Measurements from ENCODE around the gene MUC5AC. TPM values are rescaled to one million over a fixed set of nuclear protein-coding genes. Genes with fewer than 3 reads are reported as not detected.
"Not testable (repeated sequence)": the region's sequence is repeated elsewhere in the genome, so short reads cannot be mapped to it uniquely, and the experiment has no call there.

MUC5AC gene
- total RNA-seq, 2 experiments from 2014 or later = not detected

DNA sequence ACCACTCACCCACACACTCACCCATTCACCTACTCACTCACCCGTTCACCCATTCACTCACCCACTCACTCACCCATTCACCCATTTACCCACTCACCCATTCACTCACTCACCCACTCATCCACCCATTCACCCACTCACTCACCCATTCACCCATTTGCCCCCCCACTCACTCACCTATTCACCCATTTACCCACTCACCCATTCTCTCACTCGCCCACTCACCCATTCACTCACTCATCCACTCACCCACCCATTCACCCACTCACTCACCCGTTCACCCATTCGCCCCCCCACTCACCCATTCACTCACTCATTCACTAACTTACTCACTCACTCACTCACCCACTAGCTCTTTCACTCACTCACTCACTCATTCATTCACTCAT lies 15.0 kb downstream of the MUC5AC start:
- DNase-seq (no peak), ATAC-seq (no peak)
- Mint-ChIP-seq H3K27me3 (no peaks in the 10 kb centered on the region), H3K4me1 (ENCODE audit: low read depth) (no peaks in the 10 kb centered on the region), H3K27ac (no peak overlapping the region), H3K4me3 (no peak overlapping the region), H3K36me3 (ENCODE audit: low read depth) (no peaks in the 10 kb centered on the region), H3K9me3 (peaks cover 8% of the 10 kb centered on the region)
- POLR2A ChIA-PET = no interaction called here
- TF ChIP-seq, protein P1, sequence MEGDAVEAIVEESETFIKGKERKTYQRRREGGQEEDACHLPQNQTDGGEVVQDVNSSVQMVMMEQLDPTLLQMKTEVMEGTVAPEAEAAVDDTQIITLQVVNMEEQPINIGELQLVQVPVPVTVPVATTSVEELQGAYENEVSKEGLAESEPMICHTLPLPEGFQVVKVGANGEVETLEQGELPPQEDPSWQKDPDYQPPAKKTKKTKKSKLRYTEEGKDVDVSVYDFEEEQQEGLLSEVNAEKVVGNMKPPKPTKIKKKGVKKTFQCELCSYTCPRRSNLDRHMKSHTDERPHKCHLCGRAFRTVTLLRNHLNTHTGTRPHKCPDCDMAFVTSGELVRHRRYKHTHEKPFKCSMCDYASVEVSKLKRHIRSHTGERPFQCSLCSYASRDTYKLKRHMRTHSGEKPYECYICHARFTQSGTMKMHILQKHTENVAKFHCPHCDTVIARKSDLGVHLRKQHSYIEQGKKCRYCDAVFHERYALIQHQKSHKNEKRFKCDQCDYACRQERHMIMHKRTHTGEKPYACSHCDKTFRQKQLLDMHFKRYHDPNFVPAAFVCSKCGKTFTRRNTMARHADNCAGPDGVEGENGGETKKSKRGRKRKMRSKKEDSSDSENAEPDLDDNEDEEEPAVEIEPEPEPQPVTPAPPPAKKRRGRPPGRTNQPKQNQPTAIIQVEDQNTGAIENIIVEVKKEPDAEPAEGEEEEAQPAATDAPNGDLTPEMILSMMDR (IDR thresholded peaks at IDR 0.05) = no peak
- CTCF ChIA-PET = no interaction called here
- intact Hi-C loops (cut with micrococcal nuclease) = no loop called here

DNA sequence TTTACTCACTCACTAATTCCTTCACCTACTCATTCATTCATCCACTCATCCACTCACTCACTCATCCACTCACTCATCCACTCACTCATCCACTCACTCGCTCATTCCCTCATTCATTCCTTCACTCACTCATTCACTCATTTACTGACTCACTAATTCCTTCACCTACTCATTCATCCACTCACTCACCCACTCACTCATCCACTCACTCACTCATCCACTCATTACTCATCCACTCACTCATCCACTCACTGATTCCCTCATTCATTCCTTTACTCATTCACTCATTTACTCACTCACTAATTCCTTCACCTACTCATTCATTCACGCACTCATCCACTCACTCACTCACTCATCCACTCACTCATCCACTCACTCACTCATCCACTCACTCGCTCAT lies 15.6 kb downstream of the MUC5AC start:
- H3K27me3 Mint-ChIP-seq; CTCF ChIA-PET; H3K27ac Mint-ChIP-seq; ATAC-seq; H3K4me3 Mint-ChIP-seq; POLR2A ChIA-PET; H3K9me3 Mint-ChIP-seq; H3K4me1 Mint-ChIP-seq (ENCODE audit: low read depth); DNase-seq; H3K36me3 Mint-ChIP-seq (ENCODE audit: low read depth); intact Hi-C loops (cut with micrococcal nuclease): not testable (repeated sequence)

GRCh38 chr11:1174441-1175370 lies 17.0 kb downstream of the MUC5AC start:
- DNase-seq (no peak), ATAC-seq (no peak)
- Mint-ChIP-seq H3K4me3 (no peak overlapping the region), H3K36me3 (ENCODE audit: low read depth) (no peaks in the 10 kb centered on the region), H3K9me3 (peaks cover 8% of the 10 kb centered on the region), H3K27ac (no peak overlapping the region), H3K4me1 (ENCODE audit: low read depth) (no peaks in the 10 kb centered on the region), H3K27me3 (no peaks in the 10 kb centered on the region)
- TF ChIP-seq, protein P1 (IDR thresholded peaks at IDR 0.05) = no peak
- ChIA-PET CTCF (no interaction called here), POLR2A (no interaction called here)
- intact Hi-C loops (cut with micrococcal nuclease) = no loop called here

DNA sequence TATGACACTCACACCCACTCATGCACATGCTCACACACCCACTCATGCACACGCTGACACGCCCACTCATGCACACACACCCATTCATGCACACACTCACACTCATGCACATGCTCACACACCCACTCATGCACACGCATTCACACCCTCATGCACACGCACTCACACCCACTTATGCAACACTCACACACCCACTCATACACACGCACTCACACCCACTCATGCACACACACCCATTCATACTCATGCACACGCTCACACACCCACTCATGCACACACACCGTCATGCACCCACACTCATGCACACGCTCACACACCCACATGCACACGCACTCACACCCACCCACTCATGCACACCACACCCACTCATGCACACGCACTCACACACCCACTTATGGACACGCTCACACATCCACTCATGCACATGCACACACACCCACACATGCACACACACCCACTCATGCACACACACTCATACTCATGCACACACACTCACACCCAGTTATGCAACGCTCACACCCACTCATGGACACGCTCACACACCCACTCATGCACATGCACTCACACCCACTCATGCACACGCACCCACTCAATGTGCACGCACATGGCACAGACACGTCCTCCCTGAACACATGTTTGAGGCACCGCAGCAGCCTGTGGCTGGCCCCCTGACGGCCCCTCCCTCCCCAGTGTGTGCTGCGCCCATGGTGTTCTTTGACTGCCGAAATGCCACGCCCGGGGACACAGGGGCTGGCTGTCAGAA lies 17.9 kb downstream of the MUC5AC start:
- Mint-ChIP-seq H3K36me3 (ENCODE audit: low read depth) (no peaks in the 10 kb centered on the region), H3K4me3 (no peak overlapping the region), H3K27ac (no peak overlapping the region), H3K4me1 (ENCODE audit: low read depth) (no peaks in the 10 kb centered on the region), H3K9me3 (peaks cover 8% of the 10 kb centered on the region), H3K27me3 (no peaks in the 10 kb centered on the region)
- TF ChIP-seq, protein P1 (IDR thresholded peaks at IDR 0.05) = no peak
- ChIA-PET POLR2A (no interaction called here), CTCF (no interaction called here)
- ATAC-seq = no peak
- intact Hi-C loops (cut with micrococcal nuclease) = no loop called here
- no peak for DNase-seq

DNA sequence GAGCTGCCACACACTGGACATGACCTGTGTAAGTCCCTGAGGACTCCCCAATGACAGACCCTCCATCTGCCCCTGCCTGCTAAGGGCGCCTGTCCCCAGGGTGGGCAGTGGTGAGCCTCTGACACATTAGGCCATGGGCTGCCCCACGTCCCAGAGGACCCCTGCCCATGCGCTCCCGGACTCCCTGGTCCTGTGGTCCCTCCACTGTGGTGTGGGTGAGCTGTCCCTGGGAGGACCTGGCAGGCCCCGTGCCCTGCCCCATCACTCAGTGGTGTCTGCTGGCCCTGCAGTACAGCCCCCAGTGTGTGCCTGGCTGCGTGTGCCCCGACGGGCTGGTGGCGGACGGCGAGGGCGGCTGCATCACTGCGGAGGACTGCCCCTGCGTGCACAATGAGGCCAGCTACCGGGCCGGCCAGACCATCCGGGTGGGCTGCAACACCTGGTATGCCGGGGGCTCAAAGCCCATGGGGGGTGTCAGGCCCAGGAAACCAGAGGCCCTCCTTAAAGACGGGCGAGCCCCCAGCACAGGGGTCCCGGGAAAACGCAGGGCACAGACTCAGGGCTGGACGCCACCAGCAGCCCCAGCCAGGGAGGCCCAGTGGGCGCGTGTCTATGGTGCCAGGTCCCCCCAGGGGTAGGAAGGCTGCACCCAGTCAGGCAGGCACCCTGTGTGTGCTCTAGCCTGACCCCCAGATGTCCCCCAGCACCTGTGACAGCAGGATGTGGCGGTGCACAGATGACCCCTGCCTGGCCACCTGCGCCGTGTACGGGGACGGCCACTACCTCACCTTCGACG lies 18.7 kb downstream of the MUC5AC start:
- H3K27ac Mint-ChIP-seq = no peak overlapping the region

More for the DNA sequence above, 18.7 kb downstream of the MUC5AC start:
- POLR2A ChIA-PET = interaction anchor here (0.5 kb wide), 1 partner anchor 52 kb away, joined by 3 read pairs; no protein-coding TSS in a partner anchor
- TF ChIP-seq, protein P1 (IDR thresholded peaks at IDR 0.05) = no peak
- ATAC-seq (no peak), DNase-seq (no peak)
- Mint-ChIP-seq H3K4me1 (ENCODE audit: low read depth) (no peaks in the 10 kb centered on the region), H3K4me3 (no peak overlapping the region), H3K9me3 (peaks cover 4% of the 10 kb centered on the region), H3K27me3 (no peaks in the 10 kb centered on the region), H3K36me3 (ENCODE audit: low read depth) (no peaks in the 10 kb centered on the region)
- intact Hi-C loops (cut with micrococcal nuclease) = no loop called here
- CTCF ChIA-PET = no interaction called here

Data from activated CD8-positive, alpha-beta T cell treated with anti-CD3 and anti-CD28 coated beads for 36 hours (primary cell).